CD4-positive, CD25-positive, alpha-beta regulatory T cell (primary cell): ENCODE results near the gene ELL2. TPM values are rescaled to one million over a fixed set of nuclear protein-coding genes. Genes with fewer than 3 reads are reported as not detected.

ENCODE experiments used
- ATAC-seq, 2 donors: fragments of 150-1000 bp; cut with Tn5 transposase; one replicate each; pipeline ENCODE4 v1.10.0; 2021; ENCODE audit warnings: low read depth in 2 of 2, moderate number of reproducible peaks in 2 of 2, moderate library complexity in 1 of 2
- DNase-seq, 3 donors: peaks; one replicate each; pipeline versions ENCODE4 v3.0.0 to v3.0.0-alpha.2; 2012 to 2022; ENCODE audit warnings: mixed read lengths in 1 of 3
- H3K27ac ChIP-seq: one replicate; pipeline ENCODE4 v1.7.0; 2013; ENCODE audit warnings: mild to moderate bottlenecking, low read length; ENCODE audit not compliant: insufficient read depth, poor library complexity, severe bottlenecking
- H3K27me3 ChIP-seq: one replicate; pipeline ENCODE4 v1.7.0; 2013; ENCODE audit warnings: low read length; ENCODE audit not compliant: control insufficient read depth, insufficient read depth
- H3K36me3 ChIP-seq: one replicate; pipeline ENCODE4 v1.7.0; 2013; ENCODE audit warnings: mild to moderate bottlenecking, low read length, moderate library complexity; ENCODE audit not compliant: control insufficient read depth, insufficient read depth
- H3K4me1 ChIP-seq: 2 replicates; pipeline ENCODE4 v1.7.0; 2013; ENCODE audit warnings: mild to moderate bottlenecking, low read length; ENCODE audit not compliant: insufficient read depth, control insufficient read depth, poor library complexity, severe bottlenecking
- H3K4me3 ChIP-seq: one replicate; pipeline ENCODE4 v1.7.0; 2013; ENCODE audit warnings: low read depth, mild to moderate bottlenecking, low read length, moderate library complexity
- H3K9me3 ChIP-seq, 2 experiments: 1 replicate in 1 of 2; 2 replicates in 1 of 2; pipeline ENCODE4 v1.7.0; 2013; ENCODE audit warnings: low read length in 2 of 2, mild to moderate bottlenecking in 1 of 2, moderate library complexity in 1 of 2; ENCODE audit not compliant: control insufficient read depth in 2 of 2
- H3K27ac Mint-ChIP-seq, 3 donors: one replicate each; pipeline ENCODE4 v1.8.0; 2020 to 2022; ENCODE audit warnings: mild to moderate bottlenecking in 3 of 3, mixed read lengths in 3 of 3, moderate library complexity in 2 of 3
- H3K27me3 Mint-ChIP-seq: one replicate; pipeline ENCODE4 v1.8.0; 2022; ENCODE audit warnings: mild to moderate bottlenecking, mixed read lengths
- H3K36me3 Mint-ChIP-seq: one replicate; pipeline ENCODE4 v1.8.0; 2020; ENCODE audit warnings: mixed read lengths
- H3K4me1 Mint-ChIP-seq, 4 donors: one replicate each; pipeline ENCODE4 v1.8.0; 2020 to 2022; ENCODE audit warnings: mixed read lengths in 4 of 4, mild to moderate bottlenecking in 1 of 4
- H3K4me3 Mint-ChIP-seq, 4 donors: one replicate each; pipeline ENCODE4 v1.8.0; 2020 to 2022; ENCODE audit warnings: mild to moderate bottlenecking in 4 of 4, mixed read lengths in 4 of 4, moderate library complexity in 3 of 4
- H3K9me3 Mint-ChIP-seq, 7 donors: one replicate each; pipeline ENCODE4 v1.8.0; 2020 to 2022; ENCODE audit warnings: mixed read lengths in 7 of 7, mild to moderate bottlenecking in 3 of 7, moderate library complexity in 2 of 7
- polyA plus RNA-seq, 4 donors: library from polyadenylated mRNA; unstranded; fragments of 300-500 nt; fragmentation: Illumina TruSeq; gene quantifications; one replicate each; pipeline ENCODE4 v1.2.3, GENCODE V29; 2021
- total RNA-seq: library from RNA; stranded (reverse); gene quantifications from one replicate; pipeline ENCODE4 v1.2.3, GENCODE V29; 2022

Gene ELL2
- 94.6 TPM for total RNA-seq
- polyA plus RNA-seq, result 1 to 10 TPM; 2.6 to 4.7 (median 3.3) TPM

DNA sequence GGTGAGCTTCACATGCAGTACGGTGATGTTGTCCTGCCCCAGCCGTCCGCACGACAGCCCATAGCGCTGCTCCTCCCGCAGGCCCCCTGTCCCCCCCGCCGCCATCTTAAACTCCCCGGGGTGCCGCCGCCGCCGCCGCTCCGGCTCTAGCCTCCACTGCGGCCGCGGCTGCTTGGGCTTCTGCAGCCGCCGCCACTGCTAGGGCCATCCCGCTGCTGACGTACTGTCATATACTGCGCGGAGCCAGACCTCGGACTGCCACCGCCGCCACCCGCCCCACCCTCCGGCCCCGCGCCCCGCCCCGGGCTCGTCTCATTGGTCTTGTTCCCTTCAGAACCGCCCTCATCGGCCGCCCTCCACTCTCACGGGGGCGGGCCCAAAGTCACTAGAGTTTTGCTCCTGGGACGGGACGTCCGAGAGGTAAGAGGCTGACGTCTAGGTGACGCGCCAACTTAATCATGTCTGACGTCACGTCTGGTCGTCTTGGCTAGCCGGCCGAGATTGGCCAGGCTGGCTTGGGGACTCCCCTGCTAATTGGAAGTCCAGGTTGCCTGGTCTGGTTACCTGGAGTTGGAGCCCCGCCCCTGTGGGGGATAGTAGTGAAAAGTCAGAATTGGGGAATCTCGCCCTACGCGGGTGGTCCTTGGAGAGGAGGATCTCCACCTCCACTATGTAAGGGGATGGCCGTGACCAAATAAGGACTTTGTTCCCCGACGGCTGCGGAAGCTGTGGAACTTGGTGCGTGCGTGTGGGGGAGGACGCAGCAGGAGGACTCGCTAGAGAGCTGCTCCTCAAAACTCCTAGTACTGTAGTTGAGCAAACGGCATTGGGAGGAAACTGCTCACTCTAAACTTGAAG lies at the start of gene ELL2:
ELL2 (minus strand) TSS at position 235 of the 858 bp plus-strand sequence; CDS start at position 105, 130 bp downstream.
- peak within 1 kb of the TSS; percentile 89 for H3K27ac ChIP-seq
- ATAC-seq (peak; percentile 86 to 87), DNase-seq (peak; percentile 91 to 98 (median 98))
- peaks cover 5% of the 10 kb centered on the region for H3K27me3 Mint-ChIP-seq
- H3K36me3 ChIP-seq, result no peaks in the 10 kb centered on the region
- H3K36me3 Mint-ChIP-seq, result no peaks in the 10 kb centered on the region
- H3K4me3 ChIP-seq, result peak within 1 kb of the TSS; percentile 84
- no peaks in the 10 kb centered on the region for H3K9me3 Mint-ChIP-seq
- H3K27ac Mint-ChIP-seq, result peak within 1 kb of the TSS; percentile 93 to 100 (median 99)
- H3K9me3 ChIP-seq, result no peaks in the 10 kb centered on the region
- H3K27me3 ChIP-seq, result peaks cover 3% of the 10 kb centered on the region
- H3K4me1 ChIP-seq, result peaks cover 26% of the 10 kb centered on the region
- H3K4me3 Mint-ChIP-seq, result peak within 1 kb of the TSS; percentile 94 to 98 (median 96)
- peaks cover 14 to 45% (median 39%) of the 10 kb centered on the region in 4 donors for H3K4me1 Mint-ChIP-seq

- H3K4me1 Mint-ChIP-seq, result no peaks in the 10 kb centered on the region
- H3K27me3 Mint-ChIP-seq, result peaks cover 5% of the 10 kb centered on the region
- ATAC-seq (no peak), DNase-seq (no peak)
- Histone ChIP-seq H3K36me3 (no peaks in the 10 kb centered on the region), H3K9me3 (peaks cover 0 to 2% of the 10 kb centered on the region in 2 experiments), H3K4me3 (no peak overlapping the region), H3K27me3 (peaks cover 4% of the 10 kb centered on the region), H3K27ac (no peak overlapping the region), H3K4me1 (no peaks in the 10 kb centered on the region)
- no peak overlapping the region for H3K4me3 Mint-ChIP-seq
- no peak overlapping the region for H3K27ac Mint-ChIP-seq
- H3K36me3 Mint-ChIP-seq, result no peaks in the 10 kb centered on the region
- H3K9me3 Mint-ChIP-seq, result peaks cover 0 to 5% (median 1%) of the 10 kb centered on the region in 7 donors
These were observed 47.5 kb upstream of the ELL2 start for GRCh38 chr5:96008987-96009647.

- peaks cover 4% of the 10 kb centered on the region for H3K27me3 ChIP-seq
- H3K4me1 Mint-ChIP-seq, result no peaks in the 10 kb centered on the region
- ATAC-seq, result no peak
- H3K36me3 ChIP-seq, result no peaks in the 10 kb centered on the region
- peak overlapping the region in 1 of 4 donors; percentile 28 for H3K4me3 Mint-ChIP-seq
- peaks cover 0 to 5% (median 1%) of the 10 kb centered on the region in 7 donors for H3K9me3 Mint-ChIP-seq
- peaks cover 0 to 2% of the 10 kb centered on the region in 2 experiments for H3K9me3 ChIP-seq
- no peak overlapping the region for H3K27ac Mint-ChIP-seq
- H3K27me3 Mint-ChIP-seq, result peaks cover 5% of the 10 kb centered on the region
- H3K4me1 ChIP-seq, result no peaks in the 10 kb centered on the region
- H3K27ac ChIP-seq, result no peak overlapping the region
- DNase-seq, result no peak
- no peak overlapping the region for H3K4me3 ChIP-seq
- no peaks in the 10 kb centered on the region for H3K36me3 Mint-ChIP-seq
These were observed 46.8 kb upstream of the ELL2 start for GRCh38 chr5:96008487-96008886.

DNA sequence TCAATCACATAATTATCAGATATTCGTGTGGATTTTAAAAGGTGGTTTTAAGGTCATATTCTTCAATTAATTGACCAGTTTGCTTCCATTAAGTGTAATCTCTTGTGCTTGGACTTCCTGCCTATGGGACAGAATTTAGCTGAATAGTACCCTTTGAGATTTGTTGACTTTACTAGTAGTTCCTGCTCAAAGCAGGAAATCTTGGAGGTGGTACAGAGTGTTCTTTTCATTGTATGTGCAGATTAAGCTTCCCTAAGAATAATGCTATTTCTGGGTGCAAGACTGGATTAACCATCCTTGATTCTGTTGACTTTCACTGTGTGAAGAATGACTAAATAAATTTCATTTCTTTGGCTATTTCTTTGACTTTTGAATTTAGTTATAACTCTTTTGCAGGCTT lies 45.4 kb upstream of the ELL2 start:
- H3K27ac ChIP-seq, result no peak overlapping the region
- H3K27ac Mint-ChIP-seq, result no peak overlapping the region
- ATAC-seq, result no peak
- H3K4me1 Mint-ChIP-seq, result no peaks in the 10 kb centered on the region
- peaks cover 0 to 5% (median 0%) of the 10 kb centered on the region in 7 donors for H3K9me3 Mint-ChIP-seq
- no peak for DNase-seq
- H3K27me3 Mint-ChIP-seq, result peaks cover 9% of the 10 kb centered on the region
- H3K27me3 ChIP-seq, result no peaks in the 10 kb centered on the region
- H3K9me3 ChIP-seq, result no peaks in the 10 kb centered on the region
- H3K4me3 ChIP-seq, result no peak overlapping the region
- H3K36me3 Mint-ChIP-seq, result no peaks in the 10 kb centered on the region
- H3K4me1 ChIP-seq, result no peaks in the 10 kb centered on the region
- H3K36me3 ChIP-seq, result no peaks in the 10 kb centered on the region
- H3K4me3 Mint-ChIP-seq, result no peak overlapping the region

DNA sequence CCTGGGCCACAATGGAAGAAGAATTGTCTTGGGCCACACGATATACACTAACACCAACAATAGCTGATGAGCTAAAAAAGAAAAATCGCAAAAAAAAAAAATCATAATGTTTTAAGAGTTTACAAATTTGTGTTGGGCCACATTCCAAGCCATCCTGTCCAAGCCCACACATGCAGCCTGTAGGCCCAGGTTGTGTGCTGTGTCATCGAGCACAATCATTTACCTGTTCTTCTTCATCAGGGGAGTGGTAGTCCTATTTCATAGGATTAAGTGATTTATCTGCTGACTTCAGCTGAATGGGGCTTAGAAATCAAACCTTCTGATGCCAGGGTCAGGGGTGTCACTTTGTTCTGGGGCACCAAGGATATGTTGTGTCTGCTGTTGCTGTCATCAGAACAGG lies 44.6 kb upstream of the ELL2 start:
- Histone ChIP-seq H3K27ac (no peak overlapping the region), H3K27me3 (peaks cover 2% of the 10 kb centered on the region), H3K4me1 (no peaks in the 10 kb centered on the region), H3K36me3 (no peaks in the 10 kb centered on the region), H3K4me3 (no peak overlapping the region), H3K9me3 (no peaks in the 10 kb centered on the region)
- Mint-ChIP-seq H3K36me3 (no peaks in the 10 kb centered on the region), H3K27ac (no peak overlapping the region), H3K27me3 (peaks cover 9% of the 10 kb centered on the region), H3K4me3 (no peak overlapping the region), H3K9me3 (peaks cover 0 to 5% (median 0%) of the 10 kb centered on the region in 7 donors), H3K4me1 (no peaks in the 10 kb centered on the region)
- DNase-seq (no peak), ATAC-seq (no peak)

DNA sequence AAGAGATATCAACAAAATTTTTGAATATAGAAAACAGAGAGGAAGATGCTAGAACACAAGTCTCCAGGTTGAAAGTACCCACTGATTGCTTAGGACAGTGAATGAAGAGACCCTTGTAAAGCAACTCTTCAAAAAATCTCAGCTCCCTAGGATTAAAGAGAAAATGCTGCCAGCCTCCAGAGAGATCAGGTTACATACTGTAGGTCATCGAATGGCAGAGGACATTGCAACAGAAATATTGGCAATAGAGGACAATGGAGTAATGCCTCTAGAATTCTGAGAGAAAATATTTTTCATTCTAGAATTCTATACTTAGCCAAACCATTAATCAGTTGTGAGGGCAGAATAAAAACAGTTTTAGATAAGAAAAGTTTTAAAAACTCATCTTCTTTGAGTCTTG lies 43.1 kb upstream of the ELL2 start:
- H3K27ac Mint-ChIP-seq, result no peak overlapping the region
- no peak overlapping the region for H3K4me3 ChIP-seq
- DNase-seq (no peak), ATAC-seq (no peak)
- H3K27me3 ChIP-seq, result peaks cover 3% of the 10 kb centered on the region
- no peak overlapping the region for H3K27ac ChIP-seq
- no peaks in the 10 kb centered on the region for H3K36me3 ChIP-seq
- no peaks in the 10 kb centered on the region for H3K4me1 Mint-ChIP-seq
- H3K4me3 Mint-ChIP-seq, result no peak overlapping the region
- no peaks in the 10 kb centered on the region for H3K9me3 ChIP-seq
- H3K36me3 Mint-ChIP-seq, result no peaks in the 10 kb centered on the region
- H3K9me3 Mint-ChIP-seq, result peaks cover 0 to 5% (median 0%) of the 10 kb centered on the region in 7 donors
- H3K27me3 Mint-ChIP-seq, result peaks cover 15% of the 10 kb centered on the region
- no peaks in the 10 kb centered on the region for H3K4me1 ChIP-seq

DNA sequence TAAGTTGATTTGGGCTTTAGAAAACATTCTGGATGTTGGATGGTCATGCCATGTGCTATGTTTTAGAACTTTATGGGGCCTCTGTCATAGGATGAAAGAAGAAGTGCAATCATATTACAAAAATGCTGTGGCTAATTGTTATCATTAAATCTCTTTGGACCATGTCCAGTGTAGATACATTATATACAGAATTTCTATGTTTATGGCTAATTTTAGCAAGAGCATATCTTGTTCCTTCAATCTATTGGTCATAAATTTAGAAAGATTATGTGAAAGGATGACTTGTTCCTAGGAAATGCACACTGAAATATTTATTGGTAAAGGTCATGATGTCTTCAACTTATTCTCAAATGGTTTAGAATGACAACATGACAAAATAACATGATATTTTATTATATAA lies 42.4 kb upstream of the ELL2 start:
- Mint-ChIP-seq H3K9me3 (peaks cover 0 to 5% (median 0%) of the 10 kb centered on the region in 7 donors), H3K27ac (no peak overlapping the region), H3K36me3 (no peaks in the 10 kb centered on the region), H3K27me3 (peaks cover 15% of the 10 kb centered on the region), H3K4me1 (no peaks in the 10 kb centered on the region), H3K4me3 (no peak overlapping the region)
- Histone ChIP-seq H3K4me1 (no peaks in the 10 kb centered on the region), H3K4me3 (no peak overlapping the region), H3K9me3 (no peaks in the 10 kb centered on the region), H3K36me3 (no peaks in the 10 kb centered on the region), H3K27ac (no peak overlapping the region), H3K27me3 (peaks cover 3% of the 10 kb centered on the region)
- ATAC-seq (no peak), DNase-seq (no peak)
